Stimulated activated naive B cell treated with anti-CD40 and anti-IgM and Interleukin-4, amounts not matched to agents 10 μg/mL and 1 μg/mL and 100 μg/mL, for 72 hours (primary cell): ENCODE data around the gene AGAP1.

Experiments used
- ATAC-seq, 2 donors: fragments of 150-1000 bp; cut with Tn5 transposase; replicated peaks; 2 replicates each; pipeline ENCODE4 v1.10.0; 2021; ENCODE audit warnings: moderate library complexity in 1 of 2
- DNase-seq: peaks from one replicate; pipeline ENCODE4 v3.0.0; 2021
- H3K27ac Mint-ChIP-seq: one replicate; pipeline ENCODE4 v1.8.0; 2022; ENCODE audit warnings: mild to moderate bottlenecking, mixed read lengths
- H3K27me3 Mint-ChIP-seq, 2 donors: one replicate each; pipeline ENCODE4 v1.8.0; 2022; ENCODE audit warnings: mixed read lengths in 2 of 2
- H3K36me3 Mint-ChIP-seq, 2 donors: one replicate each; pipeline ENCODE4 v1.8.0; 2022; ENCODE audit warnings: mixed read lengths in 2 of 2, mild to moderate bottlenecking in 1 of 2
- H3K4me1 Mint-ChIP-seq, 2 donors: one replicate each; pipeline ENCODE4 v1.8.0; 2022; ENCODE audit warnings: mixed read lengths in 2 of 2, mild to moderate bottlenecking in 1 of 2
- H3K4me3 Mint-ChIP-seq, 2 donors: one replicate each; pipeline ENCODE4 v1.8.0; 2022; ENCODE audit warnings: mild to moderate bottlenecking in 2 of 2, mixed read lengths in 2 of 2, moderate library complexity in 1 of 2
- H3K9me3 Mint-ChIP-seq, 2 donors: one replicate each; pipeline ENCODE4 v1.8.0; 2022; ENCODE audit warnings: mixed read lengths in 2 of 2, mild to moderate bottlenecking in 1 of 2

AGAP1 gene

DNA sequence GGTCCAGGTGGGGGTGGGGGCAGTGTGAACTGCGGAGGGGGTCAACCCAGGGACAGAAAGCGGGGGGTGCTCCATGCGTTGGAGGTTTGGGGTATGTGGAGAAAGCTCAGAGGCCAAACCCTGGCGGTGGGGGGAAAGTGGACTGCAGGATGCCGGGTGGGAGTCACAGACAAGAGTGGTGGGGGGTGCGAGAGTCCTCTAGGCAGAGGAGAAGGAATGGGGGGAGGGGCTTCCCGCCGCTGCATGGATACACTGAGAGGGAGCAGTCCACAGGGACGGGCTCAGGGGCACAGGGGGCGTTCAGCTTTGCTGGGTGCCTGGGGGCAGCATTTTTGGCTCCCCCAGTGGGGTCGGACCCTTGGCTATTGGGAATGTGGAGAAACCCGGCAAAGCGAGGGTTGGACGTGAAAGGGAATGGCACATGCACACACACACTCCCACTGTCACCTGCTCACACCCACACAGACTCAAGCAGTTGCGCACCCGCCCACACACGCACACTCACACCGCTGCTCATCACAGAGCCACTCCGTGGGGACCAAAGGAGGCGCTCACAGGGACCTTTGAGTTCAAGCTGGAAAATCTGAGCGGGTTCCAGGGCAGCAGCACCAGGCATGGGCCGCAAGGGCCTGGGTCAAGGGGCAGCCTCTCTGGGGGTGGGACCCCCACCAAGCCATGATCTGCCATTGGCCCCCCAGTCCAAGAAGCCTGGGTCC is 666.7 kb downstream of the AGAP1 start:
- DNase-seq (no peak), ATAC-seq (no peak)
- H3K9me3 Mint-ChIP-seq = no peaks in the 10 kb centered on the region
- no peaks in the 10 kb centered on the region for H3K36me3 Mint-ChIP-seq
- H3K4me3 Mint-ChIP-seq = no peak overlapping the region
- H3K4me1 Mint-ChIP-seq = peaks cover 0 to 2% of the 10 kb centered on the region in 2 donors
- no peak overlapping the region for H3K27ac Mint-ChIP-seq
- H3K27me3 Mint-ChIP-seq = peaks cover 60 to 75% of the 10 kb centered on the region in 2 donors

- DNase-seq (no peak), ATAC-seq (no peak)
- Mint-ChIP-seq H3K9me3 (no peaks in the 10 kb centered on the region), H3K4me3 (no peak overlapping the region), H3K4me1 (peaks cover 1 to 2% of the 10 kb centered on the region in 2 donors), H3K27me3 (peaks cover 65 to 81% of the 10 kb centered on the region in 2 donors), H3K36me3 (no peaks in the 10 kb centered on the region), H3K27ac (no peak overlapping the region)
Measured at GRCh38 chr2:236161082-236161462, 667.2 kb downstream of the AGAP1 start.

DNA sequence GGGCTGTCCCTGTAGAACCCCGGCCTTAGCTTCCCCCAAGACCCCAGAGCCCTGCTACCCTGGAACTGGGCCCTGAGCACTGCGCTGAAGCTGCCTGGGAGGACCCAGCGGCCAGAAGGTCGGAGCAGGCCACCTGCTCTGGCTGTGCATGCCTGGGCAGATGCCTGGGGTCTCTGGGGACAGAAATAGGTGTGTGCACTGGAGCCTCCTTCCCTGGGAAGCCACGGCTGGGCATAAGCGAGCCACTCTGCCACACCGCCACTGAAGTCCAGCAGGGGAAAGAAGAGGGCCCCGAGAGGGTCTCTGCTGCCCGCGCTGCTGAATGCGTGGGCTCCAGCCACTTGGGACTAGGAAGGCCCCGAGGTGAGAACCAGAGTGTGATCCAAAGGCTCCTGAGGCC is 667.7 kb downstream of the AGAP1 start:
- Mint-ChIP-seq H3K4me1 (peaks cover 6% of the 10 kb centered on the region in 2 donors), H3K9me3 (no peaks in the 10 kb centered on the region), H3K4me3 (no peak overlapping the region), H3K36me3 (no peaks in the 10 kb centered on the region), H3K27ac (no peak overlapping the region), H3K27me3 (peaks cover 66 to 82% of the 10 kb centered on the region in 2 donors)
- DNase-seq (no peak), ATAC-seq (no peak)

GRCh38 chr2:236162031-236162845 is 668.4 kb downstream of the AGAP1 start:
- Mint-ChIP-seq H3K9me3 (no peaks in the 10 kb centered on the region), H3K36me3 (no peaks in the 10 kb centered on the region), H3K4me1 (peaks cover 6 to 10% of the 10 kb centered on the region in 2 donors), H3K4me3 (peak overlapping the region in 1 of 2 donors; percentile 4), H3K27ac (no peak overlapping the region), H3K27me3 (peaks cover 67 to 82% of the 10 kb centered on the region in 2 donors)
- DNase-seq (no peak), ATAC-seq (no peak)

DNA sequence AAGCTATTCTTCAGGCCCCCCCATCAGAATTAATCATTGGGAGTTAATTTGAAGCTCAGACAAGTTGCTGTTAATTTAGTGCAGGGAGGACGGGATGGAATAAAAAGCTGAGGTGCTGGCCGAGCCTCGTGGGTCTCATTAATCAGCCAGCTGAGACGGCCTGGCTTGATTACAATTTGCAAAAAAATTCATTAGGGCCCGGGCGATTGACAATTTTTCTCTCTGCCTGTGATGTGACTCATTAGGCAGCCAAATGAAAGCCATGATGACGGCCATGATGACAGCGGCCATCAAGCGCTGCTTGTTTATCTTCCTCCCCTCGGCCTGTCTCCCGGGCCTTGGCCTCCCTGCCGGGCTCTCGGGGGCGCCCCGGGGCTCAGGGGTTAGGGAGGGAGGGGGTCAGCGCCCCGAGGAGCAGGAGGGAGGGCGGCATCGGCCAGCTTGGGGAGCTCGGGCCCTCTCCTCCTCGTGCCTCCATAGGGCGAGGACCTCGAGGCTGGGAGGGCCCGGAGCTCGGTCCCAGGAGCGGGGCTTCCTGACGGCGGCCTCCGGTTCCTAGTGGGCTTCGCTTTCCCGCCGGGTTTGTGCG is 669.1 kb downstream of the AGAP1 start:
- DNase-seq (no peak), ATAC-seq (no peak)
- Mint-ChIP-seq H3K27me3 (peaks cover 60 to 76% of the 10 kb centered on the region in 2 donors), H3K27ac (peak overlapping the region; percentile 31), H3K4me1 (peaks cover 6 to 10% of the 10 kb centered on the region in 2 donors), H3K36me3 (no peaks in the 10 kb centered on the region), H3K4me3 (peak overlapping the region; percentile 4 to 25), H3K9me3 (no peaks in the 10 kb centered on the region)

DNA sequence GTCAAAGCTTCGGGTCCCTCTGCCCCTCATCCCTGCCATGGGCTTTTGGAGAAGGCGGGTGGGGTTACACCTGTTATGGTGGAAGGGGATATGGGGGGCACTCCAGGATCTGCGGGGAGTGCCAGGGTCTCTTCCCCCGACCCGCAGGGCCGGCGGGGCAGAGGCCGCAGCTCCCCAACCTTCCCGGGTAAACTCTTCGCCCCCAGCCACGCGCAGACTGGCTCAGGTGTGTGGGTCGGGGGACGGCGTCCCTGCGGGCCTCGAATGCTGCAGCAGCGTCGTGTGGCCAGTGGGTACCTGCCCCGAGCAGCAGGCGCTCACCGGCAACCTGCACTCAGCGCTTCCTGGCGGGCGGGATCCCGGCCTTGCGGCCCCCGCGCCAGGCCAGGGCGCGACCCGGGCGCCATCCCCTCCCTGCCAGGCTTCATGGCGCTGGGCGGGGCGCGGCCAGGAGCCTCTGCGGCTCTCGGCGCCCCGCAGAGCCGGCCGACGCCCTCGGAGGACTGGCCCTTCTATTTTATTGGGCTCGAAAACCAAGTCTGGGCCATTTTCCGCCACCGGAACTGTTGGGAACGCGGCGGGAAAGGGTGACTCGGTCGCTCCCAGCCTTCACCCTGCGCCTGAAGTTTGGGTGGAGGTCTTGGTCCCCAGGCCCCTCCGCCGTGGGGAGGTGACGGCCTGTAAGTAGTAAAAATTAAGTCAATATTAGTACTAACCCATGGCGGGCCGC is 669.8 kb downstream of the AGAP1 start:
- Mint-ChIP-seq H3K9me3 (no peaks in the 10 kb centered on the region), H3K4me1 (peaks cover 6 to 10% of the 10 kb centered on the region in 2 donors), H3K4me3 (peak overlapping the region in 1 of 2 donors; percentile 25), H3K27ac (peak overlapping the region; percentile 31), H3K27me3 (peaks cover 53 to 69% of the 10 kb centered on the region in 2 donors), H3K36me3 (no peaks in the 10 kb centered on the region)
- ATAC-seq (no peak), DNase-seq (no peak)

- no peaks in the 10 kb centered on the region for H3K36me3 Mint-ChIP-seq
- H3K4me1 Mint-ChIP-seq = peaks cover 5 to 10% of the 10 kb centered on the region in 2 donors
- peak overlapping the region; percentile 51 for H3K27ac Mint-ChIP-seq
- H3K4me3 Mint-ChIP-seq = no peak overlapping the region
- H3K27me3 Mint-ChIP-seq = peaks cover 55 to 68% of the 10 kb centered on the region in 2 donors
- ATAC-seq (no peak), DNase-seq (no peak)
- H3K9me3 Mint-ChIP-seq = no peaks in the 10 kb centered on the region
Measured at GRCh38 chr2:236164201-236164924, 670.5 kb downstream of the AGAP1 start.

DNA sequence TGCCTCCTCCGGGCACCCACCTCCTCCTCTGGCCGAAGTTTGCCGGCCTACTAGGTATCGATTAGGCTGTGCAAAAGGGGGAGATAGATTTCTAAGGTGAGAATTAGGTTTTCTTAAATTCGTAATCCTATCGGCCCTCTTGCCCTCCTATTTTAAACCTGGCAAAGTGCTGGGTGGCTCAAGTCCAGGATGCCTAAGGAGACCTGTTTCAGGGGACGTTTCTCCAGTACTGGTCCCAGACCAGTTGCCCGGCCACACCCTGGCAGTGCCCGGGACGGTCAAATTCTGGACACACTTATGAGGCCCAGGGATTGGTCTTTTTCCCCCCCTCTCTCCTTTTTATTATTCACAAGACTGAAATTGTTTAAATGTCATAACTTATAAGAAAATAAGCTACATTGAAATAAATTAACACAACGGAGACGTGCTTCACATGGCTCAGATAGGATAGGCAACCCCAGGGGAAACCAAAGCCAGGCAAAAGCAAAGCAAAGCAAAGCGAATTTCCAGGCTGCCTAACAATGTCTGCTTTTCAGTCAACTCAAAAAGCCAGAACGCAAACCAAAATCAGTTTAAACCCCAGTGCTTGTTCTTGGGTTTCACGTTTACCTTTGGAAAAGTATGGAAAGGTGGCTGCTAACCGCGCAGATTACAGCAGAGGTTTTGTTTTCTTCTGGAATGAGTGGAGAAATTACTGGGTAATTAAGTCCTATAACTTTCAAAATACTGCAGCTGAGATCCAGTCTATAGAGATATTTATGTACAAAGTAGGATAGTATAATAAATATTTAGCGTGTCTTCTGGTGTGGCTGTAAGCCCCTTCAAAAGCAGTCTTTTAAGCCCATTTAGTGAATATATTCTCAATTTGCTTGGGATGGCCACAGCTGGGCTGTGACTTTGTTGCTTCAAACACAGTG is 671.3 kb downstream of the AGAP1 start:
- H3K27me3 Mint-ChIP-seq = peaks cover 55 to 68% of the 10 kb centered on the region in 2 donors
- H3K36me3 Mint-ChIP-seq = peaks cover 0 to 1% of the 10 kb centered on the region in 2 donors
- ATAC-seq (no peak), DNase-seq (no peak)
- H3K27ac Mint-ChIP-seq = peak overlapping the region; percentile 51
- H3K9me3 Mint-ChIP-seq = no peaks in the 10 kb centered on the region
- peaks cover 5 to 14% of the 10 kb centered on the region in 2 donors for H3K4me1 Mint-ChIP-seq
- H3K4me3 Mint-ChIP-seq = no peak overlapping the region

DNA sequence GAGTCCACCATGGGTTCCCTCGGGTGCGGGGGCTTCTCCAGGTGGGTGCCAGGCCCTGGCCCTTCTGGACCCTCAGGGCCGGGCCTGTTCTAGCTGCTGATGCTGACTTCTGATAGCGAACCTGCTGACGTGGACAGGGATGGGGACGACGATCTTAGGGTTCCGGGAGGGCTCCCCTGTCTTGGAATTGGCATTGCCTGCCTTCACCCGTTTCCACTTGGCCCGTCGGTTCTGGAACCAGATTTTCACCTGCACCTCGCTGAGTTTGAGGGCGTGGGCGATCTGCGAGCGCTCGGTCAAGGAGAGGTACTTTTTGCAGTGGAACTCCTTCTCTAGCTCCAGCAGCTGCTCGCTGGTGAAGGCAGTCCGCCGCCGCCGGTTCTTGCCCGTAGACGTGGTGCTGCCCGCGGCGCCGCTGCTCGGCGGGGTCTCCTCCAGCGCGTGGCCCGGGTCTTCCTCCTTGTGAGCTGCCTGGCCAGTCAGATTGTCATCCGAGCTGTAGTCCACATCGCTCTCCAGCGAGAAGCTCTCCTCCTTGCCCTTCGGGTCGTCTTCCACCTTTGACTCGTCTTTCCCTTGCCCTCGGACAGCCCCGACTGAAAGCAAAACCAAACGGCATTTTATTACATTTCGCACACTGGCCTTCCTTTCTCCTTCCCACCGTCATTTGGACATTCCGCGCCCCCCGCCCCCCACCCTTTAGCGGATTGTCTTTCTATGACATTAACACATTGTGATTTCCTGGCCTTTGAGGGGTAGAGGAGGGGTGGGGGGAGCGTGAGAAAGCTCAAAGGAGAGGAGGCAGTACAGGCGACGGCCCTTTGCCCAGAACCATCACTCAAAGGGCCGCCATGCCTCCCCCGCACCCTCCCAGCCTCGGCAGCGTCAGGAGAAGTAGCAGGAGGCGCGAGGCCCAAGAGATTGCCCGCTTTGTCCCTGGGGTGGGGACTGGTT is 672.3 kb downstream of the AGAP1 start:
- Mint-ChIP-seq H3K27ac (peak overlapping the region; percentile 90), H3K36me3 (peaks cover 0 to 3% of the 10 kb centered on the region in 2 donors), H3K9me3 (no peaks in the 10 kb centered on the region), H3K4me3 (peak overlapping the region; percentile 36 to 57), H3K27me3 (peaks cover 51 to 68% of the 10 kb centered on the region in 2 donors), H3K4me1 (peaks cover 5 to 17% of the 10 kb centered on the region in 2 donors)
- ATAC-seq (no peak), DNase-seq (no peak)

DNA sequence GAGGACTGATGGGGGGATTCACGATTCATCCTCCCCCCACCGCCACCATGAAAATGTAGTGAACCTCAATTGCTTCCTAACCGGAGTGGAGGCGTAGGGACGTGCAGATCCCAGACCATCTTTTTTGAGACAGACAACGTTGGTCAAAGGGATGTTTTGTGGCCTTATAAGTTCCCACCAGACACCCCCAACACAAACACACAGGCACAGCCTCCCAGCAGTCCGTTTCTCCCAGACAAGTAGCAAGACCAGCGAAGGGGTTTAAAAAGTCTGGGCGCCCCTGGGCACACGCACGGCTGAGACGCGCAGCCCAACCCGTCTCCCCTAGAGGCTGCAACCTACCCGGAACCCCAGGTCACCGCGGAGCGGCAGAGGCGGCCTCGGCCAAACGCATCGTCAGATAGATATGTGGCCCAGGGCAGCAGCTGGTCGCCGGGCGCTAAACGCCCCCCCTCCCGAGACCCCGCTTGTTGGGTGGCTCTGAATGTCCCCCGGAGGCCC is 673.0 kb downstream of the AGAP1 start:
- peak overlapping the region; percentile 90 for H3K27ac Mint-ChIP-seq
- H3K9me3 Mint-ChIP-seq = no peaks in the 10 kb centered on the region
- peaks cover 50 to 68% of the 10 kb centered on the region in 2 donors for H3K27me3 Mint-ChIP-seq
- H3K4me1 Mint-ChIP-seq = peaks cover 5 to 17% of the 10 kb centered on the region in 2 donors
- DNase-seq (no peak), ATAC-seq (no peak)
- H3K36me3 Mint-ChIP-seq = peaks cover 0 to 3% of the 10 kb centered on the region in 2 donors
- peak overlapping the region; percentile 22 to 57 for H3K4me3 Mint-ChIP-seq

GRCh38 chr2:236167297-236168109 is 673.7 kb downstream of the AGAP1 start:
- Mint-ChIP-seq H3K27ac (peak overlapping the region; percentile 71), H3K27me3 (peaks cover 47 to 66% of the 10 kb centered on the region in 2 donors), H3K4me1 (peaks cover 5 to 17% of the 10 kb centered on the region in 2 donors), H3K36me3 (peaks cover 0 to 3% of the 10 kb centered on the region in 2 donors), H3K9me3 (no peaks in the 10 kb centered on the region), H3K4me3 (peak overlapping the region in 1 of 2 donors; percentile 41)
- ATAC-seq (no peak), DNase-seq (no peak)
